ENCODE data around the gene STAG3.

The STAG3 gene

DNA sequence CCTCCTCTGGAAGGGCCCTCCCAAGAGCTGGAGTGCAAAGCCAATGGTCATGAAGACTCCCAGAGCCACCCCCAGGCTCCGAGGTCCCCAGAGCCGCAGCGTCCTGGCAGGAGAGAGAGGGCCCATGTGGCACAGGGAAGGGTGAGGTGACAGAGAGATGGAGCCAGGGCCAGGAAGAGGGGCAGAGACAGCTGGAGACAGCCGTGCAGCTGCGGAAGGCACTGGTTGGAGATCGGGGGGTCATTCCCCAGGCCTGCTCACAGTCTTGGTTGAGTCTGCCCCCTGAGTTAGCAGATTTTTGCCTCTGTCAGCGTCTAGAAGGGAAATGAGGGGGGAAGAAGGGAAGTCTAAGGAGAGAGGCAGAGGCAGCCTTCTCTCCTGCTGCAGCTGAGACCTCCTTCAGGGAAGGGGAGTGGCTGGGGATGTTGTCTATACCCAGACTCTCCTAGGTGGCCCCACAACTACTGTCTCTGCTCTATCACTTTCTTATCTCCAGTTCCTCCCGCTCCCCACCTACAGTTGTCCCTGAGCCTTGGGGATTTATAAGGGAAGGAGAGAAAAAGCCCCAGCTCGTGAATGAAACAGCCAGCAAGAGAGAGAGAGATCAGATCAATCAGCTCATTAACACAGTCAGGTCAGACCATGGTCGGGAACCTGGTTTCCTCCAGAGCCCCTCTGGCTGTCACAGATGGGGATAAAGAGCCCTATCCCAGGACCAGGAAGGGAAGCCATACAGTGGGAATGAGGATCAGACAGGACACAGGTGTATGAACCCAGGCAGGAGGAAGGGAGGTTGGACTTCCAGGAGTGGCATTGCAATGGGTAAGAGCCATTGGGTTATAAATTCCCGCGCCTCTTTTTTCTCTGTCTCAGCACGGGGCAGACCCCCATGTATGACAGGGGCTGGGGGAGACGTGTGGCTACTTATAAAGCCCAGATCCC is 10.5 kb upstream of the STAG3 start:
- Histone ChIP-seq H3K36me3 (ENCODE audit: control insufficient read depth, insufficient read depth, low read length) (no peaks in the 10 kb centered on the region), H3K4me1 (ENCODE audit: control insufficient read depth, insufficient read depth, low read length) (peaks cover 37% of the 10 kb centered on the region), H3K27ac (ENCODE audit: low read depth, low read length) (no peak overlapping the region), H3K27me3 (ENCODE audit: control insufficient read depth, insufficient read depth, low read length) (peaks cover 16% of the 10 kb centered on the region), H3K4me3 (ENCODE audit: low read depth, low read length) (peak overlapping the region; percentile 71), H3K9ac (ENCODE audit: low read depth, low read length) (no peak overlapping the region), H3K9me3 (ENCODE audit: control insufficient read depth, insufficient read depth, low read length) (no peaks in the 10 kb centered on the region)

DNA sequence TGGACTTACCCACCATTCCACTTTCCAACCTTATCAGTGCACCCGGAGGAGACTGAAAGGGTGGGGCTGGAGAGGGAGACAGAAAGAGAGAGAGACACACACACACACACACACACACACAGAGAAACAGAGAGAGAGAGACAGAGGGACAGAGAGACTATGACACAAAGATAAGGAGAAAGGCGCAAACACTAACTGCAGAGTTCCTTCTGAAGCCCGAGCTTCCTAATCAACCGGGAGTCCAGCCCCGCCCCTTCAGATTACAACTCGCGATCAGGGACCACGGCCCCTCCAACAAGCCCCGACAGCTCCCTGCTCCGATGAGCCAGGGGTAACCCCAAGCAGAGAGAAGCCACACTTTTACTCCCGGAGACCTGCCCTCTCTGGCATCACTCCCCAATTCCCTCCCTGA is 9.8 kb upstream of the STAG3 start:
- H3K4me3 ChIP-seq (ENCODE audit: low read depth, low read length): peak overlapping the region; percentile 71

DNA sequence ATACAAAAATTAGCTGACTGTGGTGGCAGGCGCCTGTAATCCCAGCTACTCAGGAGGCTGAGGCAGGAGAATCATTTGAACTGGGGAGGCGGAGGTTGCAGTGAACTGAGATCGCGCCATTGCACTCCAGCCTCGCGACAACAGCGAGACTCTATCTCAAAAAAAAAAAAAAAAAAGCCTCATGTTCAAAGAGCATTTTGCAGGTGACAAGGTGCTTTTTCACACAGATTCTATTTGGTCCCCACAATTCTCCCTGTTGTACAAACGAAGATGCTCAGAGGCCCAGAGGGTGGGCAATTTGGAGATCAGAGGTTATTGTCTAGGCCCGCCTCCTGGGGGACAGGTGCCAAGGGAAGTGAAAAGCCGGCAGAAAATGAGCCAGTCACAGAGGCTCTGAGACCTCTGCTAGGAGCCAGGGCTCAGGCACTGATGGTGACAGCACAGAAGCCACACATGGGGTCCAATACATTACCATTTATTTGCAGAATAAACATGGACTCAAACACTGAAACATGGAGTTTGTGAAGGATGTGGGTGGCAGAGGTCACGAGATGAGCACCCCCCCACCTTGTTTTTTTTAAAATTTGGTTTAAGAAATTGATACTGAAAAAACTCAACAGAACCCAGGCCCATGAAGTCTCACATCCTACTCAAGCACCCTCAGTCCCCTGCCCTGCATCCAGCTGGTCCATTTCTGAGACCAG is 8.4 kb upstream of the STAG3 start:
- Histone ChIP-seq H3K9me3 (ENCODE audit: control insufficient read depth, insufficient read depth, low read length) (no peaks in the 10 kb centered on the region), H3K4me3 (ENCODE audit: low read depth, low read length) (no peak overlapping the region), H3K27me3 (ENCODE audit: control insufficient read depth, insufficient read depth, low read length) (peaks cover 16% of the 10 kb centered on the region), H3K27ac (ENCODE audit: low read depth, low read length) (no peak overlapping the region), H3K36me3 (ENCODE audit: control insufficient read depth, insufficient read depth, low read length) (peaks cover 8% of the 10 kb centered on the region), H3K4me1 (ENCODE audit: control insufficient read depth, insufficient read depth, low read length) (peaks cover 31% of the 10 kb centered on the region), H3K9ac (ENCODE audit: low read depth, low read length) (no peak overlapping the region)

More for the DNA sequence above, 9.8 kb upstream of the STAG3 start:
- Histone ChIP-seq H3K4me1 (ENCODE audit: control insufficient read depth, insufficient read depth, low read length) (peaks cover 35% of the 10 kb centered on the region), H3K27ac (ENCODE audit: low read depth, low read length) (peak overlapping the region; percentile 59), H3K27me3 (ENCODE audit: control insufficient read depth, insufficient read depth, low read length) (peaks cover 16% of the 10 kb centered on the region), H3K36me3 (ENCODE audit: control insufficient read depth, insufficient read depth, low read length) (no peaks in the 10 kb centered on the region), H3K9ac (ENCODE audit: low read depth, low read length) (no peak overlapping the region), H3K9me3 (ENCODE audit: control insufficient read depth, insufficient read depth, low read length) (no peaks in the 10 kb centered on the region)

DNA sequence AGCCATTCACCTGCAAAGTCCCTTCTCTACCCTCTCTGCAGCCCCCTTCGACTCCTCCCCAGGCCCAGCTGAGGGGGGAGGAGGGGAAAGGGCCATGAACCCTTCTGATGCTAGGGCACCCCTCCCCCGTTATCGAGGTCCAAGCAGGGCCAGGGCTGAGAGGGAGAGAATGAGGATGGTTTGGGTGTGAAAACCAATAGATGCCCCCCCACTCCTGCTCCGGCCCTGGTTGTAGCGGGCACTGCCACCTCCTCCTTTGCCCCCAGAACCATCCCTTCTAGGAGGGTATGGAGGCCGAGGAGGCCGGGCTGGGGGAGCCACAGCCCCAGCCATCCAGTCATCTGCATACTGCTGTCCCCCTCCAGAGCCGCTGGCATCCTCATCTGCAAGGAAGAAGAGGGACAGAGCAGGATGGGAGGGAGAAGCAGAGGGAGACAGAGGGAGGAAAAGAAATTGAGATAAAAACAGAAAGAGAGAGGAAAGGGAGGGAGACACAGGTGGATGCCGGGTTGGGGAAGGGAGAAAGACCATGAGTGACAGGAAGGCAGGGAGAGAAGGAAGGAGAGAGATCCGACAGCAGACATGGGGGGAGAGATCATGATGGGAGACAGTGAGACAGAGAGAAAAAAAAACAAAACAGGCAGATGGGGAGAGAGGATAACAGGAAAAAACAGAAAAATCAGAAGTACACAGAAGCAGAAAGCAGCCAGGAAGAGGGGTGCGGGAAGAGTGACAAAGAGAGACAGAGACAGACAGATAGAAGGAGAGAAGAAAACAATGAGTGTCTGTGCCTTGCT is 7.4 kb upstream of the STAG3 start:
- H3K4me3 ChIP-seq (ENCODE audit: low read depth, low read length): peak overlapping the region; percentile 74; the same call in 1 of the 2 replicates

GRCh38 chr7:100171087-100171681 is 6.5 kb upstream of the STAG3 start:
- Histone ChIP-seq H3K36me3 (ENCODE audit: control insufficient read depth, insufficient read depth, low read length) (peaks cover 22% of the 10 kb centered on the region), H3K4me1 (ENCODE audit: control insufficient read depth, insufficient read depth, low read length) (peaks cover 33% of the 10 kb centered on the region), H3K4me3 (ENCODE audit: low read depth, low read length) (peak overlapping the region; percentile 74), H3K9me3 (ENCODE audit: control insufficient read depth, insufficient read depth, low read length) (no peaks in the 10 kb centered on the region), H3K9ac (ENCODE audit: low read depth, low read length) (no peak overlapping the region), H3K27ac (ENCODE audit: low read depth, low read length) (peak overlapping the region; percentile 20), H3K27me3 (ENCODE audit: control insufficient read depth, insufficient read depth, low read length) (peaks cover 15% of the 10 kb centered on the region)

More for the DNA sequence above, 7.4 kb upstream of the STAG3 start:
- Histone ChIP-seq H3K9me3 (ENCODE audit: control insufficient read depth, insufficient read depth, low read length) (no peaks in the 10 kb centered on the region), H3K27me3 (ENCODE audit: control insufficient read depth, insufficient read depth, low read length) (peaks cover 16% of the 10 kb centered on the region), H3K9ac (ENCODE audit: low read depth, low read length) (no peak overlapping the region), H3K36me3 (ENCODE audit: control insufficient read depth, insufficient read depth, low read length) (peaks cover 18% of the 10 kb centered on the region), H3K4me1 (ENCODE audit: control insufficient read depth, insufficient read depth, low read length) (peaks cover 31% of the 10 kb centered on the region), H3K27ac (ENCODE audit: low read depth, low read length) (no peak overlapping the region)

DNA sequence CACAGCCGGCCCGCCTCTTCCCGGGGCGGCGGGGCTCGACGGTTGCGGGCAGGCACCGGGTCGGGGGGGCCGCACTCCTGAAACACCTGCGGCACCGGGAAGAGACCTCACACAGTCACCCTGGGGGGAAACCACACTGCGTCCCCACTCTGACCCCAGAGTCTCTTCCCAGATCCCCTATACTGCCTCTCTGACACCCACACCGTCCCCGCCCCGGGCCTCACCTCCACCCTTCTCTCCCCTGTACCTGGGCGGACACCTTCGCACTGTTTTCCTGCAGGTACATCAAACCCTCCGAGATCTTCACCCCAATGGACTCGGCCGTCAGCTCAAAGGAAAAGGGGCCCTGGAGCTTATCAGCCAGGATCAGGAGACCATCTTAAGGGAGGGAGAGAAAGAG is 5.9 kb upstream of the STAG3 start:
- Histone ChIP-seq H3K4me1 (ENCODE audit: control insufficient read depth, insufficient read depth, low read length) (peaks cover 34% of the 10 kb centered on the region), H3K9me3 (ENCODE audit: control insufficient read depth, insufficient read depth, low read length) (no peaks in the 10 kb centered on the region), H3K9ac (ENCODE audit: low read depth, low read length) (no peak overlapping the region), H3K36me3 (ENCODE audit: control insufficient read depth, insufficient read depth, low read length) (peaks cover 22% of the 10 kb centered on the region), H3K4me3 (ENCODE audit: low read depth, low read length) (peak overlapping the region; percentile 74), H3K27me3 (ENCODE audit: control insufficient read depth, insufficient read depth, low read length) (peaks cover 9% of the 10 kb centered on the region), H3K27ac (ENCODE audit: low read depth, low read length) (no peak overlapping the region)

- peaks cover 22% of the 10 kb centered on the region for H3K4me1 ChIP-seq (ENCODE audit: control insufficient read depth, insufficient read depth, low read length)
- H3K4me3 ChIP-seq (ENCODE audit: low read depth, low read length): no peak overlapping the region
- H3K9ac ChIP-seq (ENCODE audit: low read depth, low read length): no peak overlapping the region
- H3K9me3 ChIP-seq (ENCODE audit: control insufficient read depth, insufficient read depth, low read length): no peaks in the 10 kb centered on the region
- H3K36me3 ChIP-seq (ENCODE audit: control insufficient read depth, insufficient read depth, low read length): peaks cover 22% of the 10 kb centered on the region
- peaks cover 14% of the 10 kb centered on the region for H3K27me3 ChIP-seq (ENCODE audit: control insufficient read depth, insufficient read depth, low read length)
- no peak overlapping the region for H3K27ac ChIP-seq (ENCODE audit: low read depth, low read length)
Measured at GRCh38 chr7:100173806-100174495, 3.8 kb upstream of the STAG3 start.

GRCh38 chr7:100174582-100174981 is 3.1 kb upstream of the STAG3 start:
- Histone ChIP-seq H3K36me3 (ENCODE audit: control insufficient read depth, insufficient read depth, low read length) (peaks cover 22% of the 10 kb centered on the region), H3K9ac (ENCODE audit: low read depth, low read length) (no peak overlapping the region), H3K27me3 (ENCODE audit: control insufficient read depth, insufficient read depth, low read length) (peaks cover 14% of the 10 kb centered on the region)

GRCh38 chr7:100175296-100175935 is 2.3 kb upstream of the STAG3 start:
- H3K27me3 ChIP-seq (ENCODE audit: control insufficient read depth, insufficient read depth, low read length): peaks cover 14% of the 10 kb centered on the region
- H3K9ac ChIP-seq (ENCODE audit: low read depth, low read length): no peak overlapping the region

More at GRCh38 chr7:100174582-100174981, 3.1 kb upstream of the STAG3 start:
- no peaks in the 10 kb centered on the region for H3K9me3 ChIP-seq (ENCODE audit: control insufficient read depth, insufficient read depth, low read length)
- H3K4me1 ChIP-seq (ENCODE audit: control insufficient read depth, insufficient read depth, low read length): peaks cover 18% of the 10 kb centered on the region
- H3K4me3 ChIP-seq (ENCODE audit: low read depth, low read length): no peak overlapping the region
- H3K27ac ChIP-seq (ENCODE audit: low read depth, low read length): no peak overlapping the region

More at GRCh38 chr7:100175296-100175935, 2.3 kb upstream of the STAG3 start:
- H3K36me3 ChIP-seq (ENCODE audit: control insufficient read depth, insufficient read depth, low read length): peaks cover 22% of the 10 kb centered on the region
- H3K4me3 ChIP-seq (ENCODE audit: low read depth, low read length): no peak overlapping the region
- H3K4me1 ChIP-seq (ENCODE audit: control insufficient read depth, insufficient read depth, low read length): peaks cover 13% of the 10 kb centered on the region
- H3K9me3 ChIP-seq (ENCODE audit: control insufficient read depth, insufficient read depth, low read length): no peaks in the 10 kb centered on the region
- no peak overlapping the region for H3K27ac ChIP-seq (ENCODE audit: low read depth, low read length)
